ENCODE data around the gene PPP3CA. TPM values are rescaled to one million over a fixed set of nuclear protein-coding genes. Genes with fewer than 3 reads are reported as not detected.

PPP3CA gene
- total and polyA plus RNA-seq, 2 experiments from 2014 or later: 42.3 to 42.8 TPM

GRCh38 chr4:101355246-101355645 is 7.9 kb upstream of the PPP3CA start:
- no peaks in the 10 kb centered on the region for H3K27me3 ChIP-seq (replicated peaks; ENCODE audit: insufficient read depth)
- no peaks in the 10 kb centered on the region for H4K20me1 ChIP-seq (ENCODE audit: insufficient read depth)
- no peak overlapping the region for H3K4me3 ChIP-seq
- H2AFZ ChIP-seq: no peak overlapping the region
- no peaks in the 10 kb centered on the region for H3K79me2 ChIP-seq (ENCODE audit: insufficient read depth)
- no peaks in the 10 kb centered on the region for H3K9me3 ChIP-seq (ENCODE audit: low read depth)
- H3K9ac ChIP-seq: no peak overlapping the region
- in situ Hi-C loops (cut with MboI): no loop called here
- H3K4me2 ChIP-seq (ENCODE audit: unreplicated experiment): no peak overlapping the region
- H3K9me2 ChIP-seq (ENCODE audit: insufficient read depth): no peaks in the 10 kb centered on the region
- peaks cover 13% of the 10 kb centered on the region for H3F3A ChIP-seq (ENCODE audit: insufficient read depth)
- TF ChIP-seq EZH2 (IDR thresholded peaks at IDR 0.05; ENCODE audit: insufficient read depth, poor library complexity, severe bottlenecking): no peak
- no peak for TF ChIP-seq EZH2phosphoT487 (IDR thresholded peaks at IDR 0.05; ENCODE audit: insufficient read depth, low read depth)
- WGBS, 2 experiments (ENCODE audit: low coverage in 1 of 2, low lambda C conversion rate in 2 of 2, missing lambda C conversion rate in 2 of 2): 91 to 94% methylated on average over 3 of the region's 3 CpGs
- no peak overlapping the region for H3K27ac ChIP-seq
- peaks cover 27% of the 10 kb centered on the region for H3K4me1 ChIP-seq (ENCODE audit: insufficient read depth)
- no peak for DNase-seq
- no peaks in the 10 kb centered on the region for H3K36me3 ChIP-seq (ENCODE audit: low read depth)

- DNase-seq: peak; percentile 13
- H3K4me3 ChIP-seq: no peak overlapping the region
- no peak overlapping the region for H2AFZ ChIP-seq
- in situ Hi-C loops (cut with MboI): no loop called here
- no peaks in the 10 kb centered on the region for H4K20me1 ChIP-seq (ENCODE audit: insufficient read depth)
- H3K27ac ChIP-seq: no peak overlapping the region
- no peaks in the 10 kb centered on the region for H3K9me3 ChIP-seq (ENCODE audit: low read depth)
- no peaks in the 10 kb centered on the region for H3K27me3 ChIP-seq (replicated peaks; ENCODE audit: insufficient read depth)
- TF ChIP-seq EZH2phosphoT487 (IDR thresholded peaks at IDR 0.05; ENCODE audit: insufficient read depth, low read depth): no peak
- TF ChIP-seq EZH2 (IDR thresholded peaks at IDR 0.05; ENCODE audit: insufficient read depth, poor library complexity, severe bottlenecking): no peak
- peaks cover 15% of the 10 kb centered on the region for H3K4me1 ChIP-seq (ENCODE audit: insufficient read depth)
- no peak overlapping the region for H3K4me2 ChIP-seq (ENCODE audit: unreplicated experiment)
- peaks cover 19% of the 10 kb centered on the region for H3F3A ChIP-seq (ENCODE audit: insufficient read depth)
- WGBS, 2 experiments (ENCODE audit: low coverage in 1 of 2, low lambda C conversion rate in 2 of 2, missing lambda C conversion rate in 2 of 2): 94 to 100% methylated on average over 2 of the region's 2 CpGs
- no peaks in the 10 kb centered on the region for H3K36me3 ChIP-seq (ENCODE audit: low read depth)
- H3K9me2 ChIP-seq (ENCODE audit: insufficient read depth): no peaks in the 10 kb centered on the region
- H3K9ac ChIP-seq: no peak overlapping the region
- H3K79me2 ChIP-seq (ENCODE audit: insufficient read depth): peaks cover 13% of the 10 kb centered on the region
These were observed 2.4 kb upstream of the PPP3CA start for GRCh38 chr4:101349801-101350064.

- peak overlapping the region; percentile 84 for H3K9ac ChIP-seq
These were observed 1.9 kb upstream of the PPP3CA start for GRCh38 chr4:101348995-101349800.

GRCh38 chr4:101348367-101348827 is 1.1 kb upstream of the PPP3CA start:
- no peaks in the 10 kb centered on the region for H3K36me3 ChIP-seq (ENCODE audit: low read depth)
- H3K9me2 ChIP-seq (ENCODE audit: insufficient read depth): no peaks in the 10 kb centered on the region
- peaks cover 19% of the 10 kb centered on the region for H3F3A ChIP-seq (ENCODE audit: insufficient read depth)
- DNase-seq: peak; percentile 63
- H3K9me3 ChIP-seq (ENCODE audit: low read depth): no peaks in the 10 kb centered on the region
- WGBS, 2 experiments (ENCODE audit: low coverage in 1 of 2, low lambda C conversion rate in 2 of 2, missing lambda C conversion rate in 2 of 2): 8 to 11% methylated on average over 23 to 24 of the region's 24 CpGs
- TF ChIP-seq EZH2 (IDR thresholded peaks at IDR 0.05; ENCODE audit: insufficient read depth, poor library complexity, severe bottlenecking): no peak
- no peak for TF ChIP-seq EZH2phosphoT487 (IDR thresholded peaks at IDR 0.05; ENCODE audit: insufficient read depth, low read depth)
- H3K9ac ChIP-seq: peak overlapping the region; percentile 84
- in situ Hi-C loops (cut with MboI): no loop called here
- H3K27ac ChIP-seq: peak overlapping the region; percentile 83
- H3K4me1 ChIP-seq (ENCODE audit: insufficient read depth): peaks cover 20% of the 10 kb centered on the region
- H2AFZ ChIP-seq: peak overlapping the region; percentile 92
- no peaks in the 10 kb centered on the region for H3K27me3 ChIP-seq (replicated peaks; ENCODE audit: insufficient read depth)
- H4K20me1 ChIP-seq (ENCODE audit: insufficient read depth): no peaks in the 10 kb centered on the region
- H3K79me2 ChIP-seq (ENCODE audit: insufficient read depth): peaks cover 27% of the 10 kb centered on the region
- H3K4me2 ChIP-seq (ENCODE audit: unreplicated experiment): peak overlapping the region; percentile 79
- peak overlapping the region; percentile 96 for H3K4me3 ChIP-seq

More at GRCh38 chr4:101348995-101349800, 1.9 kb upstream of the PPP3CA start:
- TF ChIP-seq EZH2phosphoT487 (IDR thresholded peaks at IDR 0.05; ENCODE audit: insufficient read depth, low read depth) (no peak), EZH2 (IDR thresholded peaks at IDR 0.05; ENCODE audit: insufficient read depth, poor library complexity, severe bottlenecking) (no peak)
- Histone ChIP-seq H3K4me1 (ENCODE audit: insufficient read depth) (peaks cover 20% of the 10 kb centered on the region), H3K4me2 (ENCODE audit: unreplicated experiment) (peak overlapping the region; percentile 79), H3K4me3 (peak overlapping the region; percentile 96), H3K36me3 (ENCODE audit: low read depth) (no peaks in the 10 kb centered on the region), H3K9me3 (ENCODE audit: low read depth) (no peaks in the 10 kb centered on the region), H4K20me1 (ENCODE audit: insufficient read depth) (no peaks in the 10 kb centered on the region), H3K79me2 (ENCODE audit: insufficient read depth) (peaks cover 19% of the 10 kb centered on the region), H3F3A (ENCODE audit: insufficient read depth) (peaks cover 19% of the 10 kb centered on the region), H2AFZ (peak overlapping the region; percentile 92), H3K9me2 (ENCODE audit: insufficient read depth) (no peaks in the 10 kb centered on the region), H3K27ac (peak overlapping the region; percentile 83), H3K27me3 (replicated peaks; ENCODE audit: insufficient read depth) (no peaks in the 10 kb centered on the region)
- in situ Hi-C loops (cut with MboI): no loop called here
- peak; percentile 35 for DNase-seq
- 64 to 69% methylated on average over 5 of the region's 5 CpGs for WGBS, 2 experiments (ENCODE audit: low coverage in 1 of 2, low lambda C conversion rate in 2 of 2, missing lambda C conversion rate in 2 of 2)
